GM19467 (cell line): ENCODE results near the gene PCED1A.

Experiments
- ATAC-seq: cut with Tn5 transposase; IDR thresholded peaks from one replicate; pipeline ENCODE4 v1.9.1; 2021; ENCODE audit warnings: mild to moderate bottlenecking, moderate library complexity; ENCODE audit not compliant: unreplicated experiment

Gene PCED1A

DNA sequence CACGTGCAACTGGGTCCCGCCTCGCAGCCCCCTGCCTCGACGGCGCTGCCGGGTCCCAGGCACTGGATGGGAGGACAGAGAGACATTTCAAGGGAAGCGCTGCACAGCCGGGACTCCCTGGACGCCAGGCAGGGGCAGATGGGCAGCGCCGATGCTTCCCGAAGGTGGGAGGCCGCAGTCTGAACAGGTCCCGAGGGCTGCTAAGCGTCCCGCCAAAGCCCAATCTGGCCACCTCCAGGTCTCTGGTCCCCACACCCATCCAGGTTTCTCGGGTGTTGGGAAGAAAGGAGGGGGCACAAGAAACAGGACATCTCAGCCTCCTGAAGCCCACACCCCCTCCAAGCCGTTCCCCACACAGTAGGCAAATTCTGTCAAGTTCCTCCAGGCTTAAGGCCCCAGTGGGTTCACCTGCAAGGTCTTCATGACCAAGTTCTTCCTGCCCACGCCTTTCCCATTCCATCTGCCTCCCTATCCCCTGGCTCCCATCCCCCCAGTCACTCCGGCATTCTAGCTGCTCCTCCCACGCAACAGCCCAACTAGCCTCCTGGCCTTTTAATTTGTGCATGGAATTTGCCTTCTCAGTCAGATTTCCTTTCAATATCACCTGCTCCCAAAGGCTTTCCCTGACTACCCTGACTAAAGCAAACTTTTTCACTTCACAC, 34.6 kb downstream of the PCED1A start:
- ATAC-seq: no peak

DNA sequence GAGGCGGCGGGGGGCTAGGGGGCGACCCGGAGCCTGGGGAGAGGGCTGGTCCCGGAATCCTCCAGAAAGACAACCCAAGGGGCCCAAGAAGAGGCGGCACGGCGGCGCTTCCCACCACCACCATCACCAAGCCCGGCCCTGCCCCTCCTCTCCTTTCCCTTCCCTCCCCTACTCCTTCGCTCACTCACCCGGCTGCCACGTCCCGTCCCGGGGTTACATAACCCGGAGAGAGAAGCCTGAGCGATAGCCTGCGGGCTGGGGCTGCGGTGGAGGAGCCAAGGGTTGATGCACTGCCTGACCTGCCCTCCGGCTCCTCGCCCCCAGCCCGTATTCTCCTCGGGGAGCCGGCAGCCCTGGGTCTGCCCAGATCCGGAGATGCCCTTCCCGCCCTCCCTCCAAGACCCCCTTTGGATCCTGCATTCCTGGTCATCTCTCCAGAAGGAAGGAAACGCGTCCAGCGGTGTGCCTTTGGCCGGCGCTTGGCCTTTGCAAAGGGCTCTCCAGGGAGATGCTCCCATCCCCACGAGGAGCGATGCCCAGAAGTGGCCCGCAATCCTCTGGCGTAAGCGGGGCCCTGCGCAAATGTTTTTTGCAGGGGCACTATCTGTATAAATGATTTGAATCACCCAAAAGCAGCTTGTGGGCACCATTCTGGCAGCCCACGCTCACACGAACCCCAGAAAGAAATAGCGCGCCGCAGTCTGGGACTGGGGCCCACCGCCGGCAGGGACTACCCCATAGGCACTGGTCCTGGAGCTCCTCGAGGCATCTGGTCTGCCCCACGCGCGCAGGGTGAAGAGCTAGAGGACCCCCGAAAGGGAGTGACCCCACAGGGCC, 35.4 kb downstream of the PCED1A start:
- ATAC-seq: no peak

DNA sequence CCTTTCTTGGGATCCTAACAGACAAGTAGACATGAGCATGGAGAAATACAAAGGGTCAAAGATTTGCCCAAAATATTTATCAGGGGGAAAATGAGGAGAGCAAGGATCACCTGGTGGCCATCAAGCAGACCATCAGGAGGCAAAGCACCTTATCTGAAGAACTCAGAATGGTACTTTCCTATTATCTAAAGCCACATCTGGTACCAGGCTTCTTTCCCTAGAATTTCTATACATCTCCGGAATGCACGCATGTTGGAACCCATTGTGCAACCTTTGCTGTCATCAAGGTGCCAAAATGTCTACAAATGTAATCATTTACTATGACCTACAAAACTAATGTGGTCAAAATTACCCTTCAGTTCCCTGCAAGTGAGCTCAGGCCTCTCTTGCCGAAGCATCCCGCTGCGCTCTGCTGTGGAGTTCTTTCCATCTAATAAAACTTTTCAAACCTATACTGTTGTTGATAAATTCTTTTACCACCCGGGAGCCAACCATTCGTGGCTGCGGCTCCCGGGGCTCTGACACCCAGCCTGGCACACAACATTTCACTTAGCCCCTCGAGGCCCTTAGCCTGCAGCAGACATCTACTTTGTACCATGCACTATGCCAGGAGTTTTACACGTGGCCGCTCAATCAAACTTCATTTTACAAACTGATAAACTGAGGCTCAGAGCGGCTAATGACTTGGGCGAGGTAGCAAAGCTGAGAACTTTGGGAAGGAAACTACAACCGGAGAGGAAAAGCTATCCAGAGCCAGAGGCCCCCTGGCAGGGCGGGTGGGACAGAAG, 36.2 kb downstream of the PCED1A start:
- no peak for ATAC-seq

DNA sequence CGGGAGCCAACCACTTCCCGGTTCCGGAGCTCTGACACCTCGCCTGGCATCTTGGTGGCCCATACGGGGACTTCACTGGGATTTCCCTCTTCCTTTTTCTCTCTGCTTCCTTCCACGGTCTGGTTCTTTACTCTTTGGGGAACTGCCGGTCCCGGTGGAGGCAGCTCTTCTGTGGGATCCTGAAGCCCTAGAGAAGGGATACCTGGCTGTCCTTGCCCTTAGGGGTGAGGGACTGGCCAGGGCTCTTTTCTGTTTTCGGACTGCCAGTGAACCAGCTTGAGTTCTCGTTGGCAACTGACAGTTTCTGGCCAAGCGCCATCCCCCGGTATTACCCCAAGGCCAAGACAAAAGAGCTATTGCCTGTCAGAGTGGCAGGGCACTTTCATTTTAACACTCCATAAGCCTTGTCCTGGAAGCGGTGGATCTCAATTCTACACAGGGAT, 39.1 kb downstream of the PCED1A start:
- no peak for ATAC-seq

DNA sequence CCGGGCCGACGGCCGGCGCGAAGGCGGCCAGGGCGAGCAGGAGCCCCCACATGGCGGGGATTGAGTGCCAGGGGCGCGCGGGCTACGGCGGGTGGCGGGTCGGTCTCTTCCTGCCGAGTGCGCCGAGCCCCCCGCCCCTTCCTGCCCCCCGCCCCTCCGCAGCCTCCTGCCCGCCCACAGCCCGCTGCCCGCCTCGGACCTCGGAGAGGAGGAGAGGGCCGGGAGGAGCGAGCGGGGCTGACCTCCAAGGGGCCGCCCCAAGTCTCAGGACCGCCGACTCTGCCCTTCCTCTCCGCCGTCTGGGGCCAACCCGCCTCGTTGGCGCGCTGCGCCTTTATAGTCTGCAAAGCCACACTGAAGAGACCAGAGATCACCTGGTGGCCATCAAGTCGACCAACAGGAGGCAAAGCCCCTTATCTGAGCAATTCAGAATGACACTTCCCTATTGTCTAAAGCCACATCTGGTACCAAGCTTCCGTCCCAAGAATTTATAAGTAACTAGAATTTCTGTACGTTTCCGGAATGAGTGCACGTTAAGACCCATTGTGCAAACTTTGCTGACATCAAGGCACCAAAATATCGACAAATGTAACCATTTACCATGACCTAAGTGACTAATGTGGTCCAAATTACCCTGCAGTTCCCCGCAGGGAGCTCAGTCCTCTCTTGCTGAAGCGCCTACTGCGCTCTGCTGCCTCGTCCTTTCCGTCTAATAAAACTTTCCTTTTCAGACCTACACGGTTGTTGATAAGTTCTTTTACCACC, 39.8 kb downstream of the PCED1A start, which contains the start of gene CPXM1:
Gene CPXM1 (minus strand): TSS at position 107 of the 765 bp plus-strand sequence. CDS start 55 bp downstream, at position 52.
- peak; percentile 64 for ATAC-seq

DNA sequence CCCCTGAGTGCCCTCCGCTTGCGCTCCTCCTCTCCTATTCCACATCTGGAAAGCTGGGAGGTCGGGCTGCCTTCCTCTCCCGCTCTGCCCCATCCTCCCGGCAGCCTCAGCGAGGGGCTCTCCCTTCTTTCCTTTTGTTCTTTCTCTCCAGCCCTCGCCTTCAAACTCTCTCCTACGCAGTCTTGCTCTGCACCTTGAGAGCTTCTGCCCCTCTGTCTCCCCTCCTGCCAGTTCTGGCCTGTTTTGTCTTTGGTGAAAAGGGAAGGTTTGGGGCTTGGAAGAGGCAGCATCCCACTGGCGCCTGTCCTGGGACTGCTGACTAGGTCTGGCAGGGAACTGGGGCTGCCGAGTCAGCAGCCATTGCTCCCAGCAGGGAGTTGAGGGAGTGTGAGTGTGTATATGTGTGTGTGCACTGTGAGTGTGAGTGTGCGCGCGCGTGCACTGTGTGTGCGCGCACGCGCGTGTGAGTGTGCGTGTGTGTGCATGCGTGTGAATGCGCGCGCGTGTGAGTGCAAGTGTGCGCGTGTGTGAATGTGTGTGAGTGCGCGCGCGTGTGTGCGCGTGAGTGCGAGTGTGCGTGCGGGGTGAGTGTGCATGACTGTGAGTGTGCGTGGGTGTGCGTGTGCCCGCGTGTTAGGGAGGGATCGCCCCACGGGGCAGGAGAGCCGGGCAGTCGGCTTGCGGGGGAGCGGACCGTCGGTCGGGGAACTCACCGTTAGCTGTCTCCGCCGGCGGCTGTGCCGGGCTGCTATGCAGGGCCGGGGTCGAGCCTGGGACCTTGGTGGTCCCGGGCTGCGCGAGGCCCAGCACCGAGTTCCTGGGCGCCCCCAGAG, 40.6 kb downstream of the PCED1A start:
- ATAC-seq: no peak

DNA sequence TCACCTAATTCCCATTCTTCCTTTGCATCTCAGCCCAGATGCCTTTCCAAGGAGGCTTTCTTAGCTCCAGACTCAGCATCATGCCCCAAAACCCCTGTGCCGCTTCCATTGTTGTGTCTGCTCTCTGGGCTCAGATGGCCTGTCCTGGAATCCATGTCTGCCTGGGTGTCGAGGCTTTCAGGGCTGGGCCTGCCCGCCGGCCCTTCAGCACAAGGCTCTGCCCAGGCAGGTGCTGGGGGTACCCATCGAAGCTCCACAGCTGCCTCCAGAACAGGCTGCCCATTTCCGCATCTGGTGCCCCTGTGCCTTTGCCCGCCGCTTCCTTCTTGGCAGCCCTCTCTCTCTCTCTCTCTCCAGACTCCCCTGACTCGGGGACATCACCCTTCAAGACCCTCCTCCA, 41.2 kb downstream of the PCED1A start:
- ATAC-seq: no peak

DNA sequence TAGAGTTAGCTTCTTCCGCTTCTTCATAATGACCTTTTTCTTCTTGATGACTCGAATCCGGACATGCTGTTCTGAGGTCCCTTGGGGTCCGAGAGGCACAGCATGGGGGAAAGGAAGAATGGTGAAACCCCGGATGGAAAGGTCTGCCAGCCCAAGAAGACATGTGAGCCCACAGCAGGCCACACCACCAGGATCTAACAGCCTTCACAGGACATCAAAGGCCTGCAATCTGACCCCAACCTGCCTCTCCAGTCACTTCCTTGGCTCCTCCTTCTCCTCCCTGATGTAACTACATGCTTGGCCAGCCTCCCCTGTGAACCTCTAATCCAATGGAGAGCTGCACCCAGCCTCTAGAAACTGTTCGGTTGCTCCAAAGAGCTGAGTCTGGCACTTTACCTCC, 41.6 kb downstream of the PCED1A start:
- no peak for ATAC-seq

DNA sequence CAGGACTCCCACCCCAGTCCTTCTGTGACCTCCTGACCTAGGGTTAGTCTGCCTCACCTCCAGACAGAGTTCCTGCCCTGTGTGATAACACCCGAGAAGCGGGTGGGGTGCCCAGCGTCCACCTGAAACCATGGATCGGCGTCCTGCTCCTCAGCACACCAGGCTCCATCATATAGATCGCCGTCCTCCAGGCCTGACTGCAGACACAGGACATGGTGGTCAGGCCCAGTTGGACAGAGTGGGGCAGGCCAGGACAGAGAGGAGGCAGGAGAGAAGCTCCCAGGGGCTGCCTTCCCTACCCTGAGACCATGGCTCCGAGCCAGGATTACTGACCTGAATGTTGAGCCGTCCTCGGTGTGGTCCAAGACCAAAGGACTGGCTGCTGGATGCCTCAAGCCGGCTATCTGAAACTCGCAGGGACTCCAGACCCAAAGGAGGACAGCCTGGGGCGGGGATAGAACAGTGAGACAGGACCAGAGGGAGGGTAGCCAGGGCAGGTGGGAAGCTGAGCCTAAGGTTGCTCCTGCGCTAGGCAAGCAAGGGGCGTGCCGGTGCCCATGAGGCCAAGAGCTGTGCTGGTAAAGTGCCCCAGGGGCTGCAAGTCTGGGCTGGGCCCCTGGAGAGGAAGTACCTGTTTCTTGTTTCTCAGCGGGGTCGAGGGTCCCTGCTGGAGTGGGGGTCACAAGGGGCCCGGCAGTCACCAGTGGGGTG, 42.2 kb downstream of the PCED1A start:
- ATAC-seq: no peak

DNA sequence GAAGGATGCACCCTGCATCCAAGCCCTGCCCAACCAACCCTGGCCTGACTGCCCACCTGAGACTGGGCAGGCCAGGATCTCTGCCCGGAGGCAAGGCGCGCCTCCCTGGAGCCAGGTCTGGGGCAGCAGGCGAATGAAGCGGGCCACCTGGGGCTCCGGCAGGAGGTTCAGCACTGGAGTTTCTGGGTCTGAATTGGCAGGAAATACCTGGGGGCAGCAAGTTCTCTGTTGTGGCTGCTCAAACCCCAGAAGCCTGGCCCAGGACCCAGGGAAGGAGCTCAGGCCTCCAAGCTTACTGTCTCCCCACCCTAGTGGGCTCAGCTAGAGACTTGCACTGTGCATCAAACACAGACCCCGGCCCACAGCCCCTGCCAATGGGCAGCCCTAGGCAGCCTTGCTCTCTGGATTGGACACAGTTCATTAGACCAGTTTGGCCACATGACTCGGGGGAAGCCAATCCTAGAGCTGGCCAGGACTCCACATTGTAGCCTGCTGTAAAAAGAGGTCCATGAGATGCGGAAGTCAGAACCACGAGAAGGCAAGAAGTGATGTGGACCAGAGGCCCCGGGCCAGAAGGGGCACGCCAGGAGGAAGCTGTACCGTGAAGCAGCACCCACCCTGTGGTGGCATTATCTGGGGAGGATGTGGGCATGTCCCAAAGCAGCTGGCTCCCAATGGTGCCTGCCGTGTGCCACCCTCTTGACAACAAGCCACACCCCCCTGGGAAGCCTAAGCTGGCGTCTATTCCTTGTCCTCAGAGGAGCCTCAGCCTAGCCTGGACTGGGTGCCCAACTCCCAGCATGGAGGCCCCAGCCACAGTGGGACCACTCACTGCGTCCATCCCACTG, 43.1 kb downstream of the PCED1A start:
- ATAC-seq: no peak

DNA sequence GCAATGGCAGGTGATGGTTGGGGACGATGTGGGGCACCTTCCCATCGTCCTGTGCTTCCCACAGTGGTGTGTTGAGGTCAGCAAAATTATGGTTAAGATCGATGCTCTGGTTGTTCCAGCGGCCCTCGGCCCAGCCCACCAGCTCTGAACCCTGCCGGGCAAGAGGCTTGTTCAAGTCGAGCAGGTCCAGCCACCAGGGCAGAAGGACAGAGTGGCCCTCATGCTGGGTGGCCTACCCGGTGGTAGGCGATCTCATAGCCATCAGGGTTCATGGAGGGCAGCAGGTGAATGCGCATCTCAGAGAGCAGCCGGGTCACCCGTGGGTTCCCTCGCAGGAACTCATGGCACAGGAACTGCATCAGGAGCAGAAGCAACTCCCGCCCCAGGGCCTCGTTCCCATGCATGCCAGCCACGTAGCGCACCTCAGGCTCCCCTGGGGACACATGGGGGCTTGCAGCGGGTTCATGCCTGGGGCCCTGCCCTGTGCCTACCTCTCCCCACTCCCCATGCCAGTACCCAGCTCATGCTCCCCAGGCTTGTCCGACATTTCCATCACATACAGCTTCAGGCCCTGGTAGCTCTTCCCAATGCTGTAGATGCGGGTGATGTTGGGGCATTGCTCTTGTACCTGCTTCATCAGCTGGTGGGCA, 44.3 kb downstream of the PCED1A start:
- ATAC-seq: no peak

DNA sequence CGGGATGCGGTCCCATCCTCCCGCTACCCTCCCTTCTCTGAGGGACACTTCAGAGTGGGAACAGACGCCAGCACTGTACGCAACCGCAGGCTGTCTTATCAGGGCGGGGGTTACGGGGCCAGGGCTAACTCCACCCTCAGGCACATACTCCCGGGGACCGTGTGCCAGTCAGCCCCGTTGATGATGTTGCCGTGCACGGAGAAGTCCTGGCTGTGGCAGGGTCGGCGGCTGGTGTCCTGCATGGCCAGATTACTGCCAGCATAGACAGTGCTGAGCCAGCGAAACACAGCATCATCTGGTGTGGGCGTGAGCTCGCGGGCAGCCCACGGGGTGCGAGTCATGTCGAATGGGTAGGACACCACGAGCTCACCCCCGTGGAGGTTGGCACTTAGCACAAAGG, 45.0 kb downstream of the PCED1A start:
- ATAC-seq: no peak

DNA sequence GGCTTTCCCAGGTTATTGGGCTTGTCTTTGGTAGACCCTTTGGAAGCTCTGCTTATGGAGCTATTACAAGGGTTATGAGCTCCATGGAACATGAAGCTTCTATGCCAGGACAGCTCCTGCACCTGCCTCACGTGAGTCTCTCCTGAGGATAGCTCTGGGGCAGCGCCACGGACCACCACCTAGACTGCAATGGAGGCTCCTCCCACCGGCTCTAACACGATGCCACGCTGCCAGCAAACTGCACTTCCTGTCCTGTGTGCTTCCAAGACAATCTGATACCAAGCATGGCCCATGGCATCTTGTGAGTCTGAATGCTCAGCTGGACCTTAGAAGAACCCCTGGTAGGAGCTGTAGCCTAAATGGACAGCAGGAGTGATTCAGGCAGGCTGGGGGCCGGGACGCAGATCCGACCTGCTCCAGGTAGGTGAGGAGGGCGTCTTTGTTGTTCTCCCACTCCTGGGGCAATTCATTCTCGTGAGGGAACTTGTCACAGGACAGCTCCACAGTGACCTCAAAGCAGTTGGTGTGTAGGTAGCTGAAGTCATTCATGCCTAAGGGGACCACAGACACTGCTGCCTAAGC, 45.5 kb downstream of the PCED1A start:
- ATAC-seq: no peak

DNA sequence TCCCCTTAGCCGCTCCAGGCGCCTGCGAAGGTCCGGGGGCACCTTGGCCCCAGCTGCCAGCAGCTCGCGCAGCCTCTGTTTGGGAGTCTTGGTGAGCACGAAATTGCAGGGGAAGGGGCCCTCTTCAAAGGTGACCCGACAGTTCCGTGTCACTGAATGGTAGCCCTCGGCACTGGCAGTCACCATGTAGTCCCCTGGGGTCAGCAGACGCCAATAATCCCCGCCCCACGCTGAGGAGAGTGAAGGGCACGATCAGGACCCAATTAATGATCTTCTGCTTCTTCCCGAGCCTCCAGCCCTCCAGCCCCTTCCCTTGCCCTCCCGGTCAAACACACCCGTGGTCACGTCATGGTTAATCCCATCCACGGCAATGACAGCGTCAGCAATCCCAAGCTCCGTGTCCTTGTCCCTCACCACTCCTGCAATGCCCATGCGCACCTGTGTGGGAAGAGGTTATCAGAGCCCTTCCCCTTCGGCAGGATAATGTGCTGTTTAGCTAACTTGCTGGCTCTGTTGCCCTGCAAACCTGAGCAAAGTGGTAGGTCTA, 46.2 kb downstream of the PCED1A start:
- ATAC-seq: no peak

DNA sequence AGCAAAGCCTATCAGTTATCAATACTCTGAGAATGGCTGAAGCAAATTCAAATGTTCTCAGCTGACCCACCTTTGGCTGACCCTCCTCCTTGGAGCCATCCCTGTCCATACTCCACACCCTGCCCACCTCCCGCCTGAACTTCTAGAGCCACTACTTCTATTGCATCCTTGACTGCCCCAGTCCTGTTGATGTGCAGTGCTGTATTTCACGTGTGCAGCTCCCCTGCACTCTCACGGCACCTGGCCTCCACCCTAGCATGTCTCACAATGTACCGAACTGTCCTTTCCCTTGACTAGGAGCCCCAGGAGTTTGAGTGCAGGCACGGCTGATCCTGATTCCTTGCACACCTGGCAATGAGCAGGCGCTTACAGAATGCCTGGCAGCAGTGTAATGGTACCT, 47.0 kb downstream of the PCED1A start:
- no peak for ATAC-seq
